GM12891 (cell line): ENCODE data around the gene CLSTN3.

Experiments
- PAX5 ChIP-seq: IDR thresholded peaks from 2 replicates; pipeline ENCODE4 v1.6.1; 2011; ENCODE audit warnings: low read length, moderate library complexity, mild to moderate bottlenecking; ENCODE audit not compliant: insufficient read depth, severe bottlenecking
- POLR2A ChIP-seq: IDR thresholded peaks from 2 replicates; pipeline ENCODE4 v1.6.1; 2011; ENCODE audit warnings: low read depth, low read length, control low read depth
- POLR2AphosphoS5 ChIP-seq: IDR thresholded peaks from 2 replicates; pipeline ENCODE4 v1.6.1; 2011; ENCODE audit warnings: low read depth, low read length, control low read depth
- POU2F2 ChIP-seq: IDR thresholded peaks from 2 replicates; pipeline ENCODE4 v1.6.1; 2011; ENCODE audit warnings: low read depth, mild to moderate bottlenecking, control low read depth, low read length, moderate library complexity
- SPI1 ChIP-seq: IDR thresholded peaks from 2 replicates; pipeline ENCODE4 v1.6.1; 2011; ENCODE audit warnings: low read depth, low read length, control low read depth
- TAF1 ChIP-seq: IDR thresholded peaks from 2 replicates; pipeline ENCODE4 v1.6.1; 2011; ENCODE audit warnings: low read depth, low read length, control low read depth

GRCh38 chr12:7089196-7089871 is 40.8 kb upstream of the CLSTN3 start:
- TF ChIP-seq POLR2A (no peak), SPI1 (no peak), TAF1 (no peak), POLR2AphosphoS5 (no peak), PAX5 (no peak), POU2F2 (no peak)
